Measurements from ENCODE around the gene MTOR.
"Not testable (repeated sequence)": the region's sequence is repeated elsewhere in the genome, so short reads cannot be mapped to it uniquely, and the experiment has no call there.

Gene MTOR

GRCh38 chr1:11281518-11282331, 19.4 kb upstream of the MTOR start:
- no peak overlapping the region for H3K4me3 ChIP-seq (ENCODE audit: low read depth, low read length)
- peak; percentile 85 for DNase-seq (ENCODE audit: low read depth)

- H3K4me3 ChIP-seq (ENCODE audit: low read depth, low read length) = no peak overlapping the region
- DNase-seq (ENCODE audit: low read depth) = no peak
Measured at GRCh38 chr1:11280719-11281376, 18.5 kb upstream of the MTOR start.

- H3K4me3 ChIP-seq (ENCODE audit: low read depth, low read length) = no peak overlapping the region
Measured at GRCh38 chr1:11279630-11280029, 17.3 kb upstream of the MTOR start.

GRCh38 chr1:11279152-11279551, 16.8 kb upstream of the MTOR start:
- no peak for DNase-seq (ENCODE audit: low read depth)
- H3K4me3 ChIP-seq (ENCODE audit: low read depth, low read length) = no peak overlapping the region

More at GRCh38 chr1:11279630-11280029, 17.3 kb upstream of the MTOR start:
- DNase-seq (ENCODE audit: low read depth) = no peak

GRCh38 chr1:11273595-11274234, 11.4 kb upstream of the MTOR start:
- no peak for DNase-seq (ENCODE audit: low read depth)
- peak overlapping the region; percentile 55 for H3K4me3 ChIP-seq (ENCODE audit: low read depth, low read length)

- peak within 1 kb of the TSS; percentile 55 for H3K4me3 ChIP-seq (ENCODE audit: low read depth, low read length)
- DNase-seq (ENCODE audit: low read depth) = peak; percentile 49
Measured at GRCh38 chr1:11272832-11273594, 10.7 kb upstream of the MTOR start, which contains the start of gene UBIAD1. TSS of gene UBIAD1 (plus strand) at chr1:11273198. CDS start at chr1:11273532, 334 bp downstream.

- no peak for DNase-seq (ENCODE audit: low read depth)
- H3K4me3 ChIP-seq (ENCODE audit: low read depth, low read length) = peak overlapping the region; percentile 37
Measured at GRCh38 chr1:11272544-11272831, 10.1 kb upstream of the MTOR start.

- peak; percentile 65 for DNase-seq (ENCODE audit: low read depth)
Measured at GRCh38 chr1:11267350-11268337, 5.3 kb upstream of the MTOR start.

GRCh38 chr1:11266268-11267074, 4.1 kb upstream of the MTOR start:
- DNase-seq (ENCODE audit: low read depth) = no peak
- no peak overlapping the region for H3K4me3 ChIP-seq (ENCODE audit: low read depth, low read length)

More at GRCh38 chr1:11267350-11268337, 5.3 kb upstream of the MTOR start:
- H3K4me3 ChIP-seq (ENCODE audit: low read depth, low read length) = not testable (repeated sequence)

GRCh38 chr1:11256299-11256698, 6.1 kb downstream of the MTOR start:
- no peak for DNase-seq (ENCODE audit: low read depth)

GRCh38 chr1:11253226-11253625, 9.1 kb downstream of the MTOR start:
- no peak overlapping the region for H3K4me3 ChIP-seq (ENCODE audit: low read depth, low read length)
- DNase-seq (ENCODE audit: low read depth) = no peak

More at GRCh38 chr1:11256299-11256698, 6.1 kb downstream of the MTOR start:
- H3K4me3 ChIP-seq (ENCODE audit: low read depth, low read length) = no peak overlapping the region

GRCh38 chr1:11252538-11252937, 9.8 kb downstream of the MTOR start:
- no peak for DNase-seq (ENCODE audit: low read depth)
- H3K4me3 ChIP-seq (ENCODE audit: low read depth, low read length) = no peak overlapping the region

- H3K4me3 ChIP-seq (ENCODE audit: low read depth, low read length) = no peak overlapping the region
- DNase-seq (ENCODE audit: low read depth) = no peak
Measured at GRCh38 chr1:11248169-11248568, 14.2 kb downstream of the MTOR start.

GRCh38 chr1:11245904-11246719, 16.2 kb downstream of the MTOR start:
- no peak overlapping the region for H3K4me3 ChIP-seq (ENCODE audit: low read depth, low read length)
- DNase-seq (ENCODE audit: low read depth) = no peak

- no peak overlapping the region for H3K4me3 ChIP-seq (ENCODE audit: low read depth, low read length)
- no peak for DNase-seq (ENCODE audit: low read depth)
Measured at GRCh38 chr1:11245248-11245647, 17.1 kb downstream of the MTOR start.

GRCh38 chr1:11238311-11238710, 24.0 kb downstream of the MTOR start:
- no peak for DNase-seq (ENCODE audit: low read depth)
- no peak overlapping the region for H3K4me3 ChIP-seq (ENCODE audit: low read depth, low read length)

- H3K4me3 ChIP-seq (ENCODE audit: low read depth, low read length) = no peak overlapping the region
- DNase-seq (ENCODE audit: low read depth) = no peak
Measured at GRCh38 chr1:11237356-11237755, 25.0 kb downstream of the MTOR start.
